ENCODE data around the gene STK11. TPM values are rescaled to one million over a fixed set of nuclear protein-coding genes. Genes with fewer than 3 reads are reported as not detected.

Gene STK11
- total RNA-seq, 1 experiment from 2014 or later, result 70.1 TPM

DNA sequence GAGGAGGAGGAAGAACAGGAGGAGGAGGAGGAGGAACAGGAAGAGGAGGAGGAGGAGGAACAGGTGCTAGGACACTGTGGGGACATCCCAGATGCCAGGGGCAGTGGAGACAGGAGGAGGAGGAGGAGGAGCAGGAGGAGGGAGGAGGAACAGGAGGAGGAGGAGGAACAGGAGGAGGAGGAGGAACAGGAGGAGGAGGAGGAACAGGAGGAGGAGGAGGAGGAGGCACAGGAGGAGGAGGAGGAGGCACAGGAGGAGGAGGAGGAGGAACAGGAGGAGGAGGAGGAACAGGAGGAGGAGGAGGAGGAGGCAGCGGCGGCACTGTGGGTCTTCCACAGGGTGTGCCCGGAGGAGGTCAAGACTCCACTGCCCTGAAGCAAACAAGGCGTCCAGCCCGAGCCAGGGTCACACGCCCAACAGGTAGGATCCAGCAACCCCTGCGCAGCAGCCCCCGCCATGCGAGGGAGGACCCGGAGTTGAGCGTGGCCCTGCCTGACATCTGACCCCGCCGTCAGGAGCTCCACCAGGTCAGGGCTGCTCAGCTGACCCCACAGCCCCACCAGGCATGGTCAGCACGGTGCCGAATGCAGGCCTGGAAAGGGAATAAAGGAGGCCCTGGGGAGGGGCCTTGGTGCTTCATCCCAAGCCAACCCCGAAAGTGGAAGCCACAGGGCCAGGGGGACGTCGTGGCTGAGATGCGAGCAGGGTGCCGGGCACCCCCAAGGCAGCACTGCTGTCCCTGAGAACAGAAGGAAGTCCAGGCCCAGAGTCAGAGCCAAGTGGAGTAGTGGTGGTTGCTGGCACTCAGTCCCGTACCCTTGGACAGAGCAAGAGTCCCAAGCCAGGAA is 40.7 kb upstream of the STK11 start:
- H3K4me1 ChIP-seq (replicated peaks), result peaks cover 16% of the 10 kb centered on the region
- H3K27me3 ChIP-seq (replicated peaks), result no peaks in the 10 kb centered on the region
- H3K27ac ChIP-seq, result no peak overlapping the region
- H3K36me3 ChIP-seq, result peaks cover 31% of the 10 kb centered on the region
- H3K9me3 ChIP-seq (replicated peaks), result no peaks in the 10 kb centered on the region
- no peak for DNase-seq (ENCODE audit: low read depth in 1 of 2, low spot score in 2 of 2)
- no peak overlapping the region for H3K4me3 ChIP-seq

DNA sequence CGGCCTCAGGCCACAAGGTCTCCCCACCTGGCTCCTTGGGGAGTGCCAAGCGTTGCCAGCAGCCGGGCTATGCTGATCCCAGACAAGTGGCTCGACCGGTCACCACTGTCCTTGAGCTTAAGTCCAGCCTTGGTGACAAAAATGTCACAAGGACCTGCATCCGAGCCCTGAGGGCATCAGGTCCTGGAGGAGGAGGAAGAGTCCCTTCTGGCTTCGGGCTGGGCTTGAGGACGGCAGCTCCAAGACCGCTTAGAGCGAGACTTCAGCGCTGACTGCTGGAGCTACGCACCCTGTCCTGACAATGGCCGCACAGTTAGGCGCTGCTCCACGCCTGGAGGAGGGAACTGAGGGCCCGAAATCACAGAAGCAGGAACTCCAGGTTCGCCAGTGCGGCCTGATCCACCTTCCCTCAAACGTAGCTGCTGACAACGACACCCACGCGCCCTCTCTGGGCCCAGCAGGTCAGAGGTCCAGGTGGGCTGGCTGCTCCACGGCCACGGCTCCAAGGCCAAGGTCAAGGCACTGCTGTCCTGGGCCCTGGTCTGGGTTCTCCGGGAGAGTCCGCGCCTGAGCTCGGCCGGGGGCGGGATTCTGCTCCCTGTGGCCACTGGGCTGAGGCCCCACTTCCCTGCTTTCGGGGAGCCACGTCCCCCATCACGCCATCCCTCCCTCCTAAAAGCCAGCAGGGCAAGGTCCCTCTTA is 38.6 kb upstream of the STK11 start:
- no peak overlapping the region for H3K27ac ChIP-seq
- H3K27me3 ChIP-seq (replicated peaks), result no peaks in the 10 kb centered on the region
- 0 out of 2 replicates have a peak, but pooled peaks cover 4% of the 10 kb centered on the region for H3K9me3 ChIP-seq (replicated peaks)
- peaks cover 41% of the 10 kb centered on the region for H3K36me3 ChIP-seq
- DNase-seq (ENCODE audit: low read depth in 1 of 2, low spot score in 2 of 2), result no peak
- no peak overlapping the region for H3K4me3 ChIP-seq
- peaks cover 24% of the 10 kb centered on the region for H3K4me1 ChIP-seq (replicated peaks)

DNA sequence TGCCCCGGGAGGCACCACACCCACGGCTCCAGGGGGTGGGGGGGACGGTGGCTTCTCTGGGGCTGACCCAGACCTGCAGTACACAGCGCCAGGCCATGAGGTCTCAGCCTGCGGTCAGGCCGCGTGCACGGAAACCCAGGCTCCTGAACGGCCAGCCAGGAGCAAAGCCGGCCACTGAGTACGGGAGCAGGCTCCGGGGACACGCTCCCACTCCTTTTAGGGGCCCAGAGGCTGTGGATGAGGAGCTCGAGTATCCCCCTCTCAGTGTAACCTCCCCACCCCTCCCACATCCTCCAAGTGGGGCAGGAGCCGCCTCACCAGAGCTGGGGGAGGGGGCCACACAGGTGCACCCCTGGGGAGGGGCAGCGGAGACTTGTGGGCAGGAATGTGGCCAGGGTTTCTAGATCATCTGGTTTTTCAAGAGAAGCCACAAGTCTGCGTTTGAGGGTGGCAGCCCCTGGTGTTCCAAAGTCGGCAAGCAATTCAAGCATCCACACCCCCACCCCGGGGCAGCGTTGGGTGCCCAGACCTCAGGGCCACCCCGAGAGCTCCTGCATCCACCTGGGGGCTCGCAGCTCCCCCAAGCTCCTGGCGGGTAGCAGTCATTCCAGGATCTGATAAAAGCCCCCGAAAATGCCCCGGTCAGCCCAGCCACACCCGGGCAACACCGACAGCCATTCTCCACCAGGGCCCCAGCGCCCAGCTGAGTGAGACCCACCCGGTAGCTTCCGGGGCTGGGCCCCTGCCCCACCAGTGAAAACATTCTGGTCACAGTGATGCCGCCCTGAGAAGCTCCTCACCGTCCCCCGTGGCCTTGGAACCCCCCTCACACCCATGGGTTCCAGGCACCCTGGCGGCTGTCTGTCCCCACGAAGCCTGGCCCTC is 37.6 kb upstream of the STK11 start:
- no peak overlapping the region for H3K27ac ChIP-seq
- 0 out of 2 replicates have a peak, but pooled peaks cover 4% of the 10 kb centered on the region for H3K9me3 ChIP-seq (replicated peaks)
- peaks cover 30% of the 10 kb centered on the region for H3K4me1 ChIP-seq (replicated peaks)
- H3K4me3 ChIP-seq, result no peak overlapping the region
- peaks cover 46% of the 10 kb centered on the region for H3K36me3 ChIP-seq
- H3K27me3 ChIP-seq (replicated peaks), result no peaks in the 10 kb centered on the region
- no peak for DNase-seq (ENCODE audit: low read depth in 1 of 2, low spot score in 2 of 2)

DNA sequence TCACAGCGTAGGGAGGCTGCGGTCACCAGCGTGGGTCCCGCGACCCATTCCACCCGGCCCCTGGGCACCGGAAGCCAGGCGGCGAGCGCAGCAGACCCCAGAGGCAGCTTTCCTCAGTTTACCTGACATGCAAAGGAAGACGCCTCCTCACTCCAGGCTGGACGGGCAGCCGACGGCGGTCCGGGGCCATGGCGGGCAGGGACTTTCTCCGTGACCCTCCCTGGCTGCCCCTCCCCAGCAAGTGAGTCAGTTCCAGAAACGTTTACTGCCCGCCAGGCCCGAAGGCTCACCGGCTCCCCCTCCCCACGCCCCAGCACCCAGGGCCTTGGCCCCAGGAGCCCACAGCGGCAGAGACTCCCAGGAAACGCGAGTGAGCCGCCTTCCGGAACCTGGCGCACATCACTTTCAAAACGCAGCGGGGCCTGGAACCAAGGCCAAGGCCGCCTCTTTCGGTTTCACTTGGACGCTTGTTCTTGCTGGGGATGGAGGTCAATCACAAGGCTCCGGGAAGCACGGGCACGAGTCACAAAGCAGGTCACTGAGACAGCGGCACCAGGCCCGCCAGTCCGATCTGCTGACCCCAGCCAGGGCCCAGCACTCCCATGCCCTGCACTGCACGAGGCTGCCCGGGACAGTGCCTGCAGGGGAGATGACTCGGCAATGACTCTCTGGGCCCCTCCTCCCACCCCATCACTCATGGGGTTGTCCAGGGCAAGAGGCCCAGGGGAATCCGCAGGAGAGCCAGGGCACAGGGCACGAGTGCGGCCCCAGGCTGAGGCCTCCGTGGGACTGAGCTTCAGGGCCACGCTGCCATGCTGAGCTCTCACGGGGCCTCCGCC is 36.8 kb upstream of the STK11 start:
- H3K4me3 ChIP-seq, result no peak overlapping the region
- H3K27me3 ChIP-seq (replicated peaks), result no peaks in the 10 kb centered on the region
- peak overlapping the region; percentile 17; the same call in 1 of the 2 replicates for H3K27ac ChIP-seq
- H3K4me1 ChIP-seq (replicated peaks), result peaks cover 33% of the 10 kb centered on the region
- DNase-seq (ENCODE audit: low read depth in 1 of 2, low spot score in 2 of 2), result peak; percentile 42 to 71
- H3K9me3 ChIP-seq (replicated peaks), result 0 out of 2 replicates have a peak, but pooled peaks cover 4% of the 10 kb centered on the region
- H3K36me3 ChIP-seq, result peaks cover 46% of the 10 kb centered on the region

DNA sequence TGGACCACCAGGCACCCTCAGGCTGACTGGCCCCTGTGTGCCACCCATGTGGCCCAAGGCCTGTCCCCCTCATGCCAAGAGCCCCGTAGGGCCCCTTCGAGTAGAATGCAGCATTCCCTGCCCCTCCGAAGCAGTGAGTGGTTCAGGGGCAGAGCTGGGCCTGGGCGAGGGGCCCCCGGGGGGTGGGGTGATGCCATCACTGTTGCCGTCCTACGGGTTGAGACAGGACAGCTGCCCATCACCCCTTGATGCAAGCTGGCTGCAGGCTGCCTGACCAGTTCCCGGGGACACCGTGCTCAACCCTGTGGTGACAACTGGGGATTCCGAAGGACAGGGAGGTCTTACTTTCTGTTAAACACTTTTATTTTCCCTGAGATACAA is 36.2 kb upstream of the STK11 start:
- no peak for DNase-seq (ENCODE audit: low read depth in 1 of 2, low spot score in 2 of 2)
- Histone ChIP-seq H3K4me1 (replicated peaks) (peaks cover 36% of the 10 kb centered on the region), H3K27ac (no peak overlapping the region), H3K9me3 (replicated peaks) (0 out of 2 replicates have a peak, but pooled peaks cover 4% of the 10 kb centered on the region), H3K4me3 (no peak overlapping the region), H3K36me3 (peaks cover 48% of the 10 kb centered on the region), H3K27me3 (replicated peaks) (no peaks in the 10 kb centered on the region)

DNA sequence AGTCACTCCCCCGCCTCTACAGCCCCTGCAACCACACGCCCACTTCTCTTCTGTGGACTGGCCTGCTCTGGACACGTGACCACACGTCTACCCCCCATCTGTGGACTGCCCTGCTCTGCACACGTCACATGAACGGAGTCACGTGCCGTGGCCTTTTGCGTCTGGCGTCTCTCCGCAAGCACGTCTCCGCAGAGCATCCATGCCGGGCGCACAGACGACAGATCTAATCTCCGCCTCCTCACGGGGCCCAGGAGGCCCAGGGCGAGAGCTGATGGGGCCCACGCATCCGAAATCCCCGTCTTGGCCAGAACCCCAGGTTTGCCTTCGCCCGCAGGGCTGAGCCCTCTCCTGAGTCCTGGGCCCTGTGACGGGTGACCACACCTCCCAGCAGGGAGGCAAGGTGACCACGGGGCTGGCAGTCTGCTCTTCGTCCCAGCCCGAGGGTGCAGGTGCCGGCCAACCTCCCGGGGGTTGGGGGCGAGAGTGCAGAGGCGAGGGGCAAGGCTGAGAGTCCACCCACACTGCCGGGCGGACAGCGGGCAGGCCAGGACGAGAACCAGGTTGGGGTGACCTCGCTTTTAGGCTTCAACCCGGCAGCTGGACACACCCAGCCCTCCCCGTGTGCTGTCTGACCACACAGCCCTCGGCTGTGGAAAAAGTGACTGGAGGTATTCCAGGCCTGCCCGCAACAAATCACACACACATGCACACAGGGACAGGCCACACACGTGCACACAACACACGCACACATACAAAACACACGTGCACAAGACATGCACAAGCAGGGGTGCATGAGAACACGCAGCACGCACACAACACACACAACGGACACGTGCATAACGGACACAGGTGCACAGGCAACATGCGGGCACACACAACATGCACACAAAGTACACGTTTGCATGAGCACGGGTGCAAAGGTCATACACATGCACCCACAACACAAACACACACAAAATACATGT is 35.4 kb upstream of the STK11 start:
- Histone ChIP-seq H3K4me1 (replicated peaks) (peaks cover 40% of the 10 kb centered on the region), H3K4me3 (no peak overlapping the region), H3K9me3 (replicated peaks) (0 out of 2 replicates have a peak, but pooled peaks cover 4% of the 10 kb centered on the region), H3K27ac (no peak overlapping the region), H3K27me3 (replicated peaks) (no peaks in the 10 kb centered on the region), H3K36me3 (peaks cover 48% of the 10 kb centered on the region)
- DNase-seq (ENCODE audit: low read depth in 1 of 2, low spot score in 2 of 2), result no peak

DNA sequence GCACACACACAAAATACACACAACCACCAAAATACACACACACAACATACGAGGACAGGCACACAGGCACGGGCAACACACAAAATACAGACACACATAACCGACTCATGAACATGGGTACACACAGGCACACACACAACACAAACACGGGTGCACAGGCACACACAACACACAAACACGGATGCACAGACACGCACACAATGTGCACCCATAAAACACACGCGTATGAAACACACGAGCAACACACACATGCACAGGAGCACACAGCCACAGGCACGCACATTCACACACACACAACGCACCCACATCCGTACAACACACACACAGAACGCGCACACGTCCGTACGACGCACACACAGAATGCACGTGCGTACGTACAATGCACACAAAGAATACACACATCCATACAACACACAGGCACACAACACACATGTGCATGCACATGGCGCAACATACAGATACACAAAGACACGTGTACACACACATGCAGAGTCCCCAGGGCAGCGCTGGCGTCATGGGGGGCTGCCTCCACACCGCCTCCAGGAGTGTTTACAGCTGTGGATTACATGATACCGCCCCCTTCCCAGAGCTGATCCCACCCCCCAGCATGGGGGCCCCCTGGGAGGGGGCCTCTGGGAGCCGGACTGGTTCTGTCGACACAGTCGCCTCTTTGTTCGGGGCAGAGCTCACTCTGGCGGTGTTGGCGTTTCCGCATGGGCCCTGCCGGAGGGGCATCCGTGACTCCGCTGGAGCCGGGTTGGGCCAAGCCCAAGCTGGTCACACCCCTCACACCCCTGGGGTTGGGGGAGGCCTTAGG is 34.4 kb upstream of the STK11 start:
- Histone ChIP-seq H3K4me3 (no peak overlapping the region), H3K27me3 (replicated peaks) (no peaks in the 10 kb centered on the region), H3K9me3 (replicated peaks) (0 out of 2 replicates have a peak, but pooled peaks cover 6% of the 10 kb centered on the region), H3K36me3 (peaks cover 48% of the 10 kb centered on the region), H3K27ac (no peak overlapping the region), H3K4me1 (replicated peaks) (peaks cover 49% of the 10 kb centered on the region)
- DNase-seq (ENCODE audit: low read depth in 1 of 2, low spot score in 2 of 2), result no peak

DNA sequence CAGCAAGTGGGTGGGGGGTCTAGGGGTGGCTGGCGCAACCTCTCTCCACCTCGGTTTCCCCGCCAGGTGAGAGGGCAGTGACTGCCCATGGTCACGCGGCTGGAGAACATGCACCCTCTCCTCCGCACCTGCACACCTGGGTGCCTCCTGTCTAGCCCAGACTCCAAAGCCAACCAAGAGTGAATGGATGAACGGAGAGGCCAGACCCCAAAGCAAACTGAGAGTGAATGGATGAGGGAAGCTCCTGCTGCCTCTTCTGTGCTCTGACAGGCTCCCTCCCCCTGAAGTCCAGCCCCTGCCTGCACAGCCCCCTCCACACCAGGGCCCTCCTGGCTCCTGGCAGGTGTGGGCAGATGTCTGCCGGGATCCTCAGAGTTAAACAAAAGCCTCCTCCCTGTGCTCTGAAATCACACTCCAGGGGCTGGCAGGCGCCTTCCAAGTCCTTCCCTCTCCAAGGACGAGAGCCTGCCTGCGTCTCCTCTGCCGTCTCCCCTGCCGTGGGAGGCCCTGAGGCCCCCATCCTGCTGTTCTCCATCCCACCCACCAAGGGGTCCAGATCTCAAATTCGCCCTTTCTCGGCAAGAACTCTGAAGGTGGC is 33.7 kb upstream of the STK11 start:
- Histone ChIP-seq H3K27ac (no peak overlapping the region), H3K27me3 (replicated peaks) (no peaks in the 10 kb centered on the region), H3K9me3 (replicated peaks) (0 out of 2 replicates have a peak, but pooled peaks cover 6% of the 10 kb centered on the region), H3K4me1 (replicated peaks) (peaks cover 57% of the 10 kb centered on the region), H3K36me3 (peaks cover 42% of the 10 kb centered on the region), H3K4me3 (no peak overlapping the region; the same call in 1 of the 2 replicates)
- no peak for DNase-seq (ENCODE audit: low read depth in 1 of 2, low spot score in 2 of 2)

DNA sequence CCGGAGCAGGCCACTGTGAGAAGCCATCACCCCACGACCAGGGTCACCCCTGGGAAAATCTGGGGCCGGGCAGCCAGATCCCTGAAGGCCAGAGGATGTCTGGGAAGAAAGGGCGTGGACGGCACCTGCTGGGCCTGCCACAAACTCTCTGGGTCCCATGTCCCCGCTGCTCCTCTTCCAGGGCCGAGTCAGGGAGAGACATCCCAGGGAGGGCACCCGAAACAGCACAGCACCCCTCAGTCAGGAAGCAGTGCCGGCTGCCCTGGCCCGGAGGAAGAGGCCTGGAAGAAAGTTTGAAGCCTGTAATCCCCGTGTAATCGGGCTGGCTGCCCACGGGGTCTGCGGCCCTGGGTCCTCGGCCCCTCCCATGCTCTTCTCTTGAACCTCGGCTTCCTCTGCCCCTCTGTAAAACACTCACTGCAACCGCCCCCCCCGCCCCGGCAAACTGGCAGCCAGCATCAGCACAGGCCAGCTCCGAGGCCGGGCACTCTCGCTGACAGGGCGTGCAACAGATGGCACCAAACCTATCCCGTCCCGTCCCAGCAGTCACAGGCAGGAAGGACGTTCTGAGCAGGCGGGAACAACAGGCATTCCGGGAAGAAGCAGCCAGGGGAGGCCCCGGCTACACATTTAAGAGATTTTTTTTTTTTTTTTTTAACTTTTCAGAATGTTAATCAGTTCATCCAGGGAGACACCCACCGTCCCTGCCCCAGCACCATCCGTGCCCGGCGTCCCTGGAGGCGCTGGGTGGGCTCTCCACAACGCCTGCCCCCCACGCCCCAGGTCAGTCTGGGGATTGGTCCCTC is 33.0 kb upstream of the STK11 start:
- peaks cover 64% of the 10 kb centered on the region for H3K4me1 ChIP-seq (replicated peaks)
- peak overlapping the region; percentile 59; the same call in 1 of the 2 replicates for H3K27ac ChIP-seq
- H3K4me3 ChIP-seq, result peak overlapping the region; percentile 53

DNA sequence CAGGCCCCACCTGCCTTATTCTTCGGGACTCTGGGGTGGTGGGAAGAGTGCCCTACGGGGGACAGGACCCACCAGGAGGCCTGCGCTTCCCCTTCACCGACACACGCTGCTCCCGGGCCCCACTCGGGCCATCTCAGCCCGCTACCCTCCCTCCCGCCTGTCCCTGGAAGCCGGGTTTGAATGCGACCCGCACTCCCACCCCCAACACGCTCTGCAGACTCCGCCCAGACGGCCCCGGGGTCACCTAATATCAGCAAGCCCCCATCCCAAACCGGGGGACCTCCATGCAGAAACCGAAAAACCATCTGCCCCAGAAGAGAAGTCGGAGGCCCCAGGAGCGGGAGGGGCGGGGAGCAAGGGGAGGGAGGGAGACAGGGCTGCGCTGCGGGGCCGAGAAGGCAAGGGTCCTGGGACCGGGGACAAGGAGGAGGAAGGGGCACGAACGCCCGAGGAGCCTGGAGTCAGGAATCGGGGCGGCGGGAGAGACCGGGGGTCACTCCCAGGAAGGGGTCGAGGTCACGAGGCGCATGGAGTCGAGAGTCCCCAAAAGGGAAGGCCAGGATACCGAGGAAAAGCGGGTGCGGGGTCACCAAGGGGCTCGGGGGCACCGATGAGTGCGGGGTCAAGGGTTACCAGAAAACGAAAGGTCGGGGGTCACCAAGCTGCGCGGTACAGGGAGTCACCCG is 32.3 kb upstream of the STK11 start:
- H3K4me1 ChIP-seq (replicated peaks), result peaks cover 70% of the 10 kb centered on the region
- 0 out of 2 replicates have a peak, but pooled peaks cover 6% of the 10 kb centered on the region for H3K9me3 ChIP-seq (replicated peaks)
- H3K36me3 ChIP-seq, result peaks cover 29% of the 10 kb centered on the region
- H3K27ac ChIP-seq, result peak overlapping the region; percentile 59
- no peaks in the 10 kb centered on the region for H3K27me3 ChIP-seq (replicated peaks)
- peak overlapping the region; percentile 53 for H3K4me3 ChIP-seq
- DNase-seq (ENCODE audit: low read depth in 1 of 2, low spot score in 2 of 2), result peak in 1 of 2 experiments; percentile 28

More for the DNA sequence above, 33.0 kb upstream of the STK11 start:
- Histone ChIP-seq H3K36me3 (peaks cover 36% of the 10 kb centered on the region), H3K27me3 (replicated peaks) (no peaks in the 10 kb centered on the region), H3K9me3 (replicated peaks) (0 out of 2 replicates have a peak, but pooled peaks cover 6% of the 10 kb centered on the region)
- peak; percentile 55 to 71 for DNase-seq (ENCODE audit: low read depth in 1 of 2, low spot score in 2 of 2)
